GM21619 (cell line): ENCODE measurements around the gene SAP30BP.

ENCODE experiments used
- ATAC-seq: cut with Tn5 transposase; IDR thresholded peaks from one replicate; pipeline ENCODE4 v1.9.1; 2021; ENCODE audit not compliant: unreplicated experiment

SAP30BP gene

GRCh38 chr17:75646638-75646992 lies 20.5 kb upstream of the SAP30BP start:
- no peak for ATAC-seq

GRCh38 chr17:75647061-75647460 lies 20.1 kb upstream of the SAP30BP start:
- no peak for ATAC-seq

- no peak for ATAC-seq
Measured at GRCh38 chr17:75647921-75648320, 19.2 kb upstream of the SAP30BP start.

- no peak for ATAC-seq
Measured at GRCh38 chr17:75649687-75650086, 17.5 kb upstream of the SAP30BP start.

- ATAC-seq: no peak
Measured at GRCh38 chr17:75650874-75651273, 16.3 kb upstream of the SAP30BP start.

GRCh38 chr17:75652341-75652740 lies 14.8 kb upstream of the SAP30BP start:
- ATAC-seq: no peak

- ATAC-seq: no peak
Measured at GRCh38 chr17:75652934-75653549, 14.1 kb upstream of the SAP30BP start.

GRCh38 chr17:75654176-75654575 lies 13.0 kb upstream of the SAP30BP start:
- no peak for ATAC-seq

- ATAC-seq: no peak
Measured at GRCh38 chr17:75658237-75658636, 8.9 kb upstream of the SAP30BP start.

- no peak for ATAC-seq
Measured at GRCh38 chr17:75661531-75661930, 5.6 kb upstream of the SAP30BP start.

GRCh38 chr17:75662511-75662910 lies 4.6 kb upstream of the SAP30BP start:
- no peak for ATAC-seq

GRCh38 chr17:75664099-75664549 lies 3.0 kb upstream of the SAP30BP start:
- peak; percentile 56 for ATAC-seq

GRCh38 chr17:75665981-75666380 lies 1.2 kb upstream of the SAP30BP start:
- ATAC-seq: no peak

- no peak for ATAC-seq
Measured at GRCh38 chr17:75667825-75668224, 687 bp downstream of the SAP30BP start.

- ATAC-seq: no peak
Measured at GRCh38 chr17:75668489-75668888, 1.4 kb downstream of the SAP30BP start.

- no peak for ATAC-seq
Measured at GRCh38 chr17:75670868-75671267, 3.7 kb downstream of the SAP30BP start.

GRCh38 chr17:75672011-75672410 lies 4.9 kb downstream of the SAP30BP start:
- ATAC-seq: no peak

- no peak for ATAC-seq
Measured at GRCh38 chr17:75673487-75673886, 6.3 kb downstream of the SAP30BP start.

- no peak for ATAC-seq
Measured at GRCh38 chr17:75676461-75676860, 9.3 kb downstream of the SAP30BP start.

GRCh38 chr17:75679706-75680211 lies 12.6 kb downstream of the SAP30BP start:
- no peak for ATAC-seq

- no peak for ATAC-seq
Measured at GRCh38 chr17:75680431-75680830, 13.3 kb downstream of the SAP30BP start.

- ATAC-seq: no peak
Measured at GRCh38 chr17:75681289-75681688, 14.2 kb downstream of the SAP30BP start.

GRCh38 chr17:75683583-75683982 lies 16.4 kb downstream of the SAP30BP start:
- ATAC-seq: no peak
